ENCODE results near the gene LFNG.

The LFNG gene

GRCh38 chr7:2503056-2503941 lies 16.3 kb upstream of the LFNG start:
- no peak for DNase-seq (ENCODE audit: low read depth)

GRCh38 chr7:2504128-2504888 lies 15.3 kb upstream of the LFNG start:
- no peak for DNase-seq (ENCODE audit: low read depth)

GRCh38 chr7:2504889-2505375 lies 14.6 kb upstream of the LFNG start:
- DNase-seq (ENCODE audit: low read depth), result no peak

- DNase-seq (ENCODE audit: low read depth), result no peak
Measured at GRCh38 chr7:2505401-2505800, 14.2 kb upstream of the LFNG start.

GRCh38 chr7:2507208-2507916 lies 12.2 kb upstream of the LFNG start:
- DNase-seq (ENCODE audit: low read depth), result no peak

- no peak for DNase-seq (ENCODE audit: low read depth)
Measured at GRCh38 chr7:2507917-2508306, 11.7 kb upstream of the LFNG start.

- peak; percentile 60 for DNase-seq (ENCODE audit: low read depth)
Measured at GRCh38 chr7:2508327-2509215, 11.0 kb upstream of the LFNG start.

- no peak for DNase-seq (ENCODE audit: low read depth)
Measured at GRCh38 chr7:2509298-2509906, 10.2 kb upstream of the LFNG start.

GRCh38 chr7:2510130-2510776 lies 9.3 kb upstream of the LFNG start:
- DNase-seq (ENCODE audit: low read depth), result no peak

GRCh38 chr7:2510909-2511768 lies 8.4 kb upstream of the LFNG start:
- DNase-seq (ENCODE audit: low read depth), result peak; percentile 49

GRCh38 chr7:2511769-2512168 lies 7.8 kb upstream of the LFNG start:
- no peak for DNase-seq (ENCODE audit: low read depth)

- no peak for DNase-seq (ENCODE audit: low read depth)
Measured at GRCh38 chr7:2512179-2512661, 7.4 kb upstream of the LFNG start.

GRCh38 chr7:2512713-2513112 lies 6.9 kb upstream of the LFNG start:
- no peak for DNase-seq (ENCODE audit: low read depth)

GRCh38 chr7:2513702-2514101 lies 5.9 kb upstream of the LFNG start:
- no peak for DNase-seq (ENCODE audit: low read depth)

GRCh38 chr7:2514473-2515423 lies 4.8 kb upstream of the LFNG start:
- DNase-seq (ENCODE audit: low read depth), result no peak

- DNase-seq (ENCODE audit: low read depth), result no peak
Measured at GRCh38 chr7:2515424-2516193, 4.0 kb upstream of the LFNG start.

- DNase-seq (ENCODE audit: low read depth), result no peak
Measured at GRCh38 chr7:2516194-2516555, 3.4 kb upstream of the LFNG start.

GRCh38 chr7:2517026-2517425 lies 2.5 kb upstream of the LFNG start:
- DNase-seq (ENCODE audit: low read depth), result no peak

All from stimulated activated CD8-positive, alpha-beta memory T cell treated with anti-CD3 and anti-CD28 coated beads, Interleukin-12 subunit alpha, Interleukin-12 subunit beta, amount 100 ng/mL, for 4 hours (primary cell).